H1 (cell line): ENCODE measurements around the gene CLDN14. TPM values are rescaled to one million over a fixed set of nuclear protein-coding genes. Genes with fewer than 3 reads are reported as not detected.

Source experiments
- CTCF ChIA-PET: fragments of 300-600 bp; sonication (Branson Sonifier 250); formaldehyde crosslinking; loops from one replicate; lab custom pipeline; 2021; ENCODE audit not compliant: partially characterized antibody; lab: Charles Lee
- POLR2A ChIA-PET: fragments of 300-600 bp; sonication (Branson Sonifier 250); formaldehyde crosslinking; loops from one replicate; lab custom pipeline; 2021; ENCODE audit warnings: inconsistent platforms; ENCODE audit not compliant: partially characterized antibody; lab: Charles Lee
- DNase-seq, 2 experiments: peaks; one replicate each; pipeline versions ENCODE4 v3.0.0 to v3.0.0-alpha.2; 2010 to 2022; ENCODE audit warnings: low spot score in 2 of 2, low read depth in 1 of 2, mixed read lengths in 1 of 2
- FAIRE-seq: peaks from 2 replicates; lab custom pipeline; 2011; peaks lifted over from hg19 to GRCh38; lab: Jason Lieb, UNC
- H2AFZ ChIP-seq: 2 replicates; pipeline ENCODE4 v1.8.1; 2012; ENCODE audit warnings: low read length, inconsistent platforms
- H2AK5ac ChIP-seq: 2 replicates; pipeline ENCODE4 v1.6.1; 2013; ENCODE audit warnings: low read depth, low read length
- H2BK120ac ChIP-seq: replicated peaks from 2 replicates; pipeline ENCODE3; 2013; ENCODE audit warnings: low read depth, low read length, inconsistent platforms
- H2BK12ac ChIP-seq: 2 replicates; pipeline ENCODE4 v1.6.1; 2013; ENCODE audit warnings: low read depth, low read length
- H2BK15ac ChIP-seq: 2 replicates; pipeline ENCODE4 v1.6.1; 2013; ENCODE audit warnings: low read length
- H2BK20ac ChIP-seq: 2 replicates; pipeline ENCODE4 v1.6.1; 2013; ENCODE audit warnings: low read length
- H2BK5ac ChIP-seq: 2 replicates; pipeline ENCODE4 v1.6.1; 2013; ENCODE audit warnings: low read depth, low read length
- H3K14ac ChIP-seq: 2 replicates; pipeline ENCODE4 v1.6.1; 2013; ENCODE audit warnings: inconsistent platforms; ENCODE audit not compliant: insufficient read length
- H3K18ac ChIP-seq: 2 replicates; pipeline ENCODE4 v1.6.1; 2013; ENCODE audit warnings: low read length; ENCODE audit errors: extremely low read depth
- H3K23ac ChIP-seq: 2 replicates; pipeline ENCODE4 v1.6.1; 2013; ENCODE audit warnings: inconsistent platforms; ENCODE audit not compliant: insufficient read length
- H3K23me2 ChIP-seq: 2 replicates; pipeline ENCODE4 v1.6.1; 2013; ENCODE audit warnings: low read depth, low read length
- H3K27ac ChIP-seq: 2 replicates; pipeline ENCODE4 v1.6.1; 2011; ENCODE audit warnings: low read depth, low read length, inconsistent platforms
- H3K27me3 ChIP-seq, 4 experiments: replicated peaks in 1 of 4; 1 replicate in 1 of 4; 2 replicates in 3 of 4; pipeline versions ENCODE4 v1.6.1 to v1.8.1; 2011 to 2013; ENCODE audit warnings: low read length in 3 of 4, mild to moderate bottlenecking in 3 of 4, inconsistent platforms in 2 of 4, mixed read lengths in 2 of 4, moderate library complexity in 1 of 4; ENCODE audit not compliant: control insufficient read depth in 3 of 4, insufficient read depth in 3 of 4; ENCODE audit errors: extremely low read depth in 1 of 4
- H3K36me3 ChIP-seq, 4 experiments: 2 replicates each; pipeline versions ENCODE4 v1.6.1 to v1.8.1; 2011 to 2013; ENCODE audit warnings: mild to moderate bottlenecking in 4 of 4, low read length in 3 of 4, moderate library complexity in 2 of 4, control low read depth in 1 of 4, inconsistent platforms in 1 of 4; ENCODE audit not compliant: insufficient read depth in 4 of 4, control insufficient read depth in 2 of 4
- H3K4ac ChIP-seq: replicated peaks from 2 replicates; pipeline ENCODE3; 2013; ENCODE audit warnings: low read length, low read depth, mixed read lengths, inconsistent platforms; ENCODE audit not compliant: insufficient read length
- H3K4me1 ChIP-seq, 4 experiments: replicated peaks in 1 of 4; 1 replicate in 1 of 4; 2 replicates in 3 of 4; pipeline versions ENCODE4 v1.6.1 to v1.8.1; 2011 to 2013; ENCODE audit warnings: low read length in 3 of 4, inconsistent platforms in 2 of 4, mixed read lengths in 1 of 4; ENCODE audit not compliant: insufficient read depth in 4 of 4, control insufficient read depth in 3 of 4
- H3K4me2 ChIP-seq, 2 experiments: 2 replicates each; pipeline versions ENCODE4 v1.6.1 to v1.8.1; 2011 to 2013; ENCODE audit warnings: low read depth in 2 of 2, low read length in 2 of 2, control low read depth in 1 of 2, inconsistent platforms in 1 of 2, mild to moderate bottlenecking in 1 of 2; ENCODE audit not compliant: insufficient read depth in 1 of 2
- H3K4me3 ChIP-seq, 4 experiments: fragments of 200-600, 300-600 bp in 1 of 4; sonication (generic), shearing (Covaris generic), sonication (Bioruptor Twin) in 1 of 4; 2 replicates each; pipeline versions ENCODE4 v1.5.1 to v1.8.1; 2011 to 2016; ENCODE audit warnings: low read length in 4 of 4, low read depth in 3 of 4, control low read depth in 2 of 4, inconsistent platforms in 2 of 4, mild to moderate bottlenecking in 2 of 4, mixed read lengths in 1 of 4, moderate library complexity in 1 of 4; ENCODE audit not compliant: insufficient read depth in 2 of 4; ENCODE audit errors: extremely low read depth in 1 of 4
- H3K56ac ChIP-seq: replicated peaks from 2 replicates; pipeline ENCODE3; 2013; ENCODE audit warnings: low read depth, mild to moderate bottlenecking, mixed read lengths, low read length, inconsistent platforms; ENCODE audit not compliant: insufficient read length
- H3K79me1 ChIP-seq: 2 replicates; pipeline ENCODE4 v1.6.1; 2013; ENCODE audit warnings: low read depth, low read length, control low read depth
- H3K79me2 ChIP-seq, 2 experiments: 2 replicates each; pipeline versions ENCODE4 v1.6.1 to v1.8.1; 2012 to 2013; ENCODE audit warnings: low read length in 2 of 2, mild to moderate bottlenecking in 2 of 2, inconsistent platforms in 1 of 2; ENCODE audit not compliant: insufficient read depth in 2 of 2, control insufficient read depth in 1 of 2
- H3K9ac ChIP-seq, 4 experiments: replicated peaks in 1 of 4; 1 replicate in 1 of 4; 2 replicates in 3 of 4; pipeline versions ENCODE4 v1.6.1 to v1.8.1; 2011 to 2013; ENCODE audit warnings: low read depth in 3 of 4, low read length in 3 of 4, control low read depth in 2 of 4, mild to moderate bottlenecking in 2 of 4, moderate library complexity in 2 of 4, inconsistent platforms in 1 of 4; ENCODE audit errors: extremely low read depth in 1 of 4
- H3K9me3 ChIP-seq, 2 experiments: 2 replicates each; pipeline versions ENCODE4 v1.6.1 to v1.8.1; 2012 to 2013; ENCODE audit warnings: mild to moderate bottlenecking in 2 of 2, moderate library complexity in 2 of 2, control low read depth in 1 of 2, inconsistent platforms in 1 of 2, low read depth in 1 of 2, low read length in 1 of 2, mixed read lengths in 1 of 2; ENCODE audit not compliant: insufficient read depth in 2 of 2
- H4K20me1 ChIP-seq, 2 experiments: replicated peaks in 1 of 2; 2 replicates each; pipeline versions ENCODE3 to v1.8.1; 2011 to 2013; ENCODE audit warnings: inconsistent platforms in 2 of 2, low read length in 2 of 2, mild to moderate bottlenecking in 1 of 2; ENCODE audit not compliant: insufficient read depth in 2 of 2, control insufficient read depth in 1 of 2
- H4K5ac ChIP-seq: 2 replicates; pipeline ENCODE4 v1.6.1; 2013; ENCODE audit warnings: low read length, low read depth, mixed read lengths, inconsistent platforms; ENCODE audit not compliant: insufficient read length
- H4K8ac ChIP-seq: 2 replicates; pipeline ENCODE4 v1.8.0; 2013; ENCODE audit warnings: mild to moderate bottlenecking, moderate library complexity, low read length, inconsistent platforms; ENCODE audit not compliant: insufficient read depth; ENCODE audit errors: extremely low read depth
- H4K91ac ChIP-seq: replicated peaks from 2 replicates; pipeline ENCODE3; 2013; ENCODE audit warnings: low read length, mixed read lengths, inconsistent platforms; ENCODE audit not compliant: insufficient read length
- PHF8 ChIP-seq: fragments of 200-600 bp; sonication (generic); conservative IDR thresholded peaks from 2 replicates; pipeline ENCODE4 v1.7.1; 2012; ENCODE audit warnings: low read depth, mild to moderate bottlenecking, inconsistent platforms, low read length, moderate library complexity
- TBP ChIP-seq: IDR thresholded peaks from 2 replicates; pipeline ENCODE4 v1.6.1; 2011; ENCODE audit warnings: low read depth, low read length, improper control_type of control experiment
- WGBS, 2 experiments: shearing (Covaris generic) in 1 of 2; methylation state at CpG; one replicate each; pipeline versions ENCODE4 v1.1.6 to v1.1.7; 2013 to 2015; ENCODE audit warnings: low lambda C conversion rate in 2 of 2, mixed read lengths in 2 of 2, inconsistent platforms in 1 of 2, low coverage in 1 of 2, missing lambda C conversion rate in 1 of 2; ENCODE audit not compliant: insufficient replicate concordance in 2 of 2, insufficient coverage in 1 of 2, insufficient read length in 1 of 2; ENCODE audit errors: extremely low coverage in 1 of 2, missing lambda C conversion rate in 1 of 2; 5-methylcytosine and 5-hydroxymethylcytosine counted together
- polyA plus RNA-seq, 7 experiments: library from polyadenylated mRNA; depleted of rRNA in 3 of 7; stranded (reverse) in 5 of 7; unstranded in 2 of 7; fragments of >200 nt in 5 of 7; fragments of 200-250 nt in 2 of 7; gene quantifications; 1 replicate in 5 of 7; 2 replicates in 1 of 7; 4 replicates in 1 of 7; pipeline versions ENCODE4 v1.2.1 to v1.2.3, GENCODE V29; 2011 to 2013; ENCODE audit warnings: missing spikeins in 2 of 7, mixed read lengths in 2 of 7
- total RNA-seq: library from RNA; stranded (reverse); fragmentation: NEBNext Ultra II Directional; extraction: Animal tissue kit (Norgen Biotek cat#: 25700); gene quantifications from 2 replicates; pipeline ENCODE4 v1.2.1, GENCODE V29; 2021
- TF ChIP-seq, protein P1 (sequence below): IDR thresholded peaks from 2 replicates; pipeline ENCODE4 v1.6.1; 2011; ENCODE audit warnings: low read depth, mild to moderate bottlenecking, low read length; ENCODE audit not compliant: insufficient read depth

The CLDN14 gene
- total and polyA plus RNA-seq, 2 of the 8 experiments (the other 6 are each of a cell fraction or from before 2014, with no cell fraction given) = 0.08 TPM; not detected in 1

DNA sequence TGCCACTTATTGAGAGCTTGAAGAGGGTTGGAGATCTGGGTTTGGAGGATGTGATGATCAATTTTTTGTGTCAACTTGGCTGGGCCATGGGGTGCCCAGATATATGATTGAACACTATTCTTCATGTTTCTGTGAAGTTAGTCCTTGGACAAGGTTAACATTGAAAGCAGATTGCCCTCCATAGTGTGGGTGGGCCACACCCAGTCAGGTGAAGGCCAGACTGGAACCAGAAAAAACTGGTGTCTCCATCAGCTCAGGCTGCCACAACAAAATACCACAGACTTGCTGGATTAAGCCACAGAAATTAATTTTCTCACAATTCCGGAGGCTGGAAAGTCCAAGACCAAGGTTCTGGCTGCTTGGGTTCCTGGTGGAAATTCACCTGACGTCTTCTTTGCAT is 7.5 kb downstream of the CLDN14 start:
- Histone ChIP-seq H3K36me3 (no peaks in the 10 kb centered on the region), H2AK5ac (no peak overlapping the region), H3K23me2 (no peaks in the 10 kb centered on the region), H3K79me2 (no peaks in the 10 kb centered on the region), H4K8ac (no peak overlapping the region), H3K56ac (no peak overlapping the region), H3K4ac (no peak overlapping the region), H3K23ac (no peak overlapping the region), H3K4me3 (no peak overlapping the region), H3K27me3 (no peaks in the 10 kb centered on the region), H3K14ac (no peak overlapping the region), H3K4me1 (peaks cover 0 to 3% (median 0%) of the 10 kb centered on the region in 4 experiments; a peak in 2 of 7 replicates), H2BK12ac (no peak overlapping the region), H2BK5ac (no peak overlapping the region), H3K27ac (no peak overlapping the region), H2BK20ac (no peak overlapping the region), H3K4me2 (no peak overlapping the region), H4K20me1 (no peaks in the 10 kb centered on the region), H3K9ac (no peak overlapping the region), H3K9me3 (no peaks in the 10 kb centered on the region), H4K5ac (no peak overlapping the region), H2BK120ac (no peak overlapping the region), H4K91ac (no peak overlapping the region), H3K18ac (no peak overlapping the region), H2BK15ac (no peak overlapping the region), H2AFZ (no peak overlapping the region), H3K79me1 (no peaks in the 10 kb centered on the region)
- 86% methylated on average over 2 of the region's 2 CpGs; no CpG with 5 or more reads in 1 of the 2 experiments for WGBS, 2 experiments
- ChIA-PET CTCF (interaction anchor here (0.6 to 0.8 kb wide), 2 partner anchors 9 to 50 kb away, joined by 3 read pairs; no protein-coding TSS in a partner anchor), POLR2A (no interaction called here)
- DNase-seq = no peak
- FAIRE-seq = no peak
- TF ChIP-seq, protein P1, sequence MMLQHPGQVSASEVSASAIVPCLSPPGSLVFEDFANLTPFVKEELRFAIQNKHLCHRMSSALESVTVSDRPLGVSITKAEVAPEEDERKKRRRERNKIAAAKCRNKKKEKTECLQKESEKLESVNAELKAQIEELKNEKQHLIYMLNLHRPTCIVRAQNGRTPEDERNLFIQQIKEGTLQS = no peak
- TF ChIP-seq TBP (no peak), PHF8 (no peak)
